GM06990 (cell line): ENCODE measurements around the gene EHMT1.
"Not testable (repeated sequence)": the region's sequence is repeated elsewhere in the genome, so short reads cannot be mapped to it uniquely, and the experiment has no call there.

Source experiments
- DNase-seq: peaks from one replicate; pipeline ENCODE4 v3.0.0-alpha.2; 2011; ENCODE audit not compliant: insufficient read length; ENCODE audit errors: extremely low read depth
- H3K27me3 ChIP-seq: replicated peaks from 2 replicates; pipeline ENCODE4 v1.6.0; 2011; ENCODE audit warnings: low read length; ENCODE audit not compliant: control insufficient read depth, insufficient read depth
- H3K36me3 ChIP-seq: 2 replicates; pipeline ENCODE4 v1.5.1; 2011; ENCODE audit warnings: low read length; ENCODE audit not compliant: control insufficient read depth, insufficient read depth
- H3K4me3 ChIP-seq: replicated peaks from 2 replicates; pipeline ENCODE4 v1.5.1; 2011; ENCODE audit warnings: low read depth, mild to moderate bottlenecking, control low read depth, low read length
- CTCF ChIP-seq: IDR thresholded peaks from 2 replicates; pipeline ENCODE4 v1.5.1; 2011; ENCODE audit warnings: low read length, control low read depth, mild to moderate bottlenecking, inconsistent platforms; ENCODE audit not compliant: insufficient read depth, poor library complexity, severe bottlenecking

The EHMT1 gene

GRCh38 chr9:137621131-137621757 lies 2.4 kb downstream of the EHMT1 start:
- H3K27me3 ChIP-seq: no peaks in the 10 kb centered on the region
- peaks cover 5% of the 10 kb centered on the region for H3K36me3 ChIP-seq
- TF ChIP-seq CTCF: peak; percentile 20
- H3K4me3 ChIP-seq: no peak overlapping the region
- DNase-seq: no peak

DNA sequence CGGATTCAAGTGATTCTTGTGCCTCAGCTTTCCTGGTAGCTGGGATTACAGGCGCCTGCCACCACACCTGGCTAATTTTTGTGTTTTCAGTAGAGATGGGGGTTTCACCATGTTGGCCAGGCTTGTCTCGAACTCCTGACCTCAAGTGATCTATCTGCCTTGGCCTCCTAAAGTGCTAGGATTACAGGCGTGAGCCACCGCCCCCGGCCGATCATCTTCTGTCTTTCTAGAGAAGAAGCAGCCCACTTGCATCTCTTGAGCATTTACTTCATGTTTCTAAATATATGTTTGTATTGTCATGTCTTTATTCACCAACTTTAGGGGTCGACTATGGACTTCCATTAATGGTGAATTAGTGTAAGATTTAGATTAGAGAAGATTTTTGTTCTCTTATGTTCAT lies 3.4 kb downstream of the EHMT1 start:
- DNase-seq, H3K27me3 ChIP-seq, H3K36me3 ChIP-seq, H3K4me3 ChIP-seq: not testable (repeated sequence)

GRCh38 chr9:137626464-137626863 lies 7.7 kb downstream of the EHMT1 start:
- H3K27me3 ChIP-seq: no peaks in the 10 kb centered on the region
- DNase-seq: no peak
- H3K36me3 ChIP-seq: no peaks in the 10 kb centered on the region
- TF ChIP-seq CTCF: no peak
- no peak overlapping the region for H3K4me3 ChIP-seq

DNA sequence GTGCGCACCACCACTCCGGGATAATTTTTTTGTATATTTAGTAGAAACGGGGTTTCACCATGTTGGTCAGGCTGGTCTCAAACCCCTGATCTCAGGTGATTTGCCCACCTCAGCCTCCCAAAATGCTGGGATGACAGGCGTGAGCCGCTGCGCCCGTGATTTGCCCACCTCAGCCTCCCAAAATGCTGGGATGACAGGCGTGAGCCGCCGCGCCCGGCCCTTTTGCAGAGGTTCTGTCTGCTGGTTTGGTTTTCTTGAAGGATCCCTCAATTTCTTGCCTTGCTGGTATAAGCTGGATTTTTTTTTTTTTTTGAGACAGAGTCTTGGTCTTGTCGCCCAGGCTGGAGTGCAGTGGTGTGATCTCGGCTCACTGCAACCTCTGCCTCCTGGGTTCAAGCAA lies 8.6 kb downstream of the EHMT1 start:
- DNase-seq, H3K27me3 ChIP-seq, H3K4me3 ChIP-seq, H3K36me3 ChIP-seq: not testable (repeated sequence)

DNA sequence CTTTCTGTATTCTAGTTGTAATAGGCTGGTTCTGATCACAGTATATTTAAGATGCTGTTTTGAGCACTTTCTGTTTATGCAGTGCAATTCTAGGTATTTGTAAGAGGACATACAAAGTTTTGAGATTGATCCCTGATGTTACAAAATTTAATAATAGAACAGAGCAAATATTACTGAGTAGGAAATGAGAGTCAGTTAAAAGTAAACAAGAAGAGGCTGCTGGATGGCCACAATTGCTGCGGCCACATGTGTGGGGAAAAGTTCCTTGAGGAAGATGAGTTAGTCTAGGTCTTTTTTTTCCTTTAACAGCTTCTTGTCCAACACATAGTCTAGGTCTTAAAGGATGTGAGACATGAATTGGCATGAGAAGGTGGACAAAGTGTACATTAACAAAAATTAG lies 11.3 kb downstream of the EHMT1 start:
- H3K27me3 ChIP-seq: no peaks in the 10 kb centered on the region
- H3K36me3 ChIP-seq: no peaks in the 10 kb centered on the region
- no peak for DNase-seq
- H3K4me3 ChIP-seq: no peak overlapping the region
- no peak for TF ChIP-seq CTCF

DNA sequence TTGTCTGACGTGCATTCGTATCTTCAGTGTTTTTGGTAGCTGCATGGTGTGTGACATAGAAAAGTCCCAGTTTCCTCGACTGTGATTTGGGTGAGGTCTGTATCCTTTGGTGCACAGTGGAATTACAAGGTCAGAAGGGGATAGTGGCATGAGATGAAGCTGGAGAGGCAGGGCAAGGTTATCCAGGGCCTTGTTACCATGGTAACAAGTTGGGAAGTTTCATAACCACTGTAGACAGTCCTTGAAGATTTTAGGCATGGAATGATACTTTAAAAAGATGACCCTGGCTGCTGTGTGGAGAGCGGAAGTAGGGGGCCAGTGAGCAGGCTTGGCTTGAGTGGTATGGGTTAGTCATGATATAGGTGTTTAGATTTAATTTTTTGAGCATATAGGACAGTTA lies 11.9 kb downstream of the EHMT1 start:
- Histone ChIP-seq H3K27me3 (no peaks in the 10 kb centered on the region), H3K36me3 (no peaks in the 10 kb centered on the region), H3K4me3 (no peak overlapping the region)
- TF ChIP-seq CTCF: no peak
- no peak for DNase-seq
